Endodermal cell (in vitro differentiated cells): ENCODE measurements around the gene GATAD2B. TPM values are rescaled to one million over a fixed set of nuclear protein-coding genes. Genes with fewer than 3 reads are reported as not detected.
A peak's percentile ranks its signal among the peaks of the same experiment; 100 is the strongest.

ENCODE experiments used
- DNase-seq: peaks from one replicate; pipeline ENCODE4 v3.0.0-alpha.2; 2017
- H3K27ac ChIP-seq: 2 replicates; pipeline ENCODE4 v1.5.1; 2013; ENCODE audit warnings: mild to moderate bottlenecking, low read depth, low read length, moderate library complexity
- H3K27me3 ChIP-seq: 2 replicates; pipeline ENCODE4 v1.6.1; 2013; ENCODE audit warnings: mild to moderate bottlenecking, low read length, moderate library complexity; ENCODE audit not compliant: insufficient read depth, control insufficient read depth, poor library complexity, severe bottlenecking
- H3K36me3 ChIP-seq: 2 replicates; pipeline ENCODE4 v1.7.0; 2013; ENCODE audit warnings: mild to moderate bottlenecking, low read length, moderate library complexity; ENCODE audit not compliant: control insufficient read depth, insufficient read depth
- H3K4me1 ChIP-seq: one replicate; pipeline ENCODE4 v1.7.0; 2013; ENCODE audit warnings: low read length; ENCODE audit not compliant: control insufficient read depth, insufficient read depth
- H3K4me3 ChIP-seq: 2 replicates; pipeline ENCODE4 v1.5.1; 2013; ENCODE audit warnings: mild to moderate bottlenecking, low read length, moderate library complexity
- H3K9ac ChIP-seq: 2 replicates; pipeline ENCODE4 v1.6.1; 2013; ENCODE audit warnings: mild to moderate bottlenecking, low read length, moderate library complexity; ENCODE audit not compliant: poor library complexity, severe bottlenecking; ENCODE audit errors: extremely low read depth
- H3K9me3 ChIP-seq: 2 replicates; pipeline ENCODE4 v1.6.1; 2013; ENCODE audit warnings: mild to moderate bottlenecking, low read length, moderate library complexity; ENCODE audit not compliant: control insufficient read depth
- H3K27ac Mint-ChIP-seq: 2 replicates; pipeline ENCODE4 v1.8.0; 2020; ENCODE audit warnings: mixed read lengths
- H3K27me3 Mint-ChIP-seq: 2 replicates; pipeline ENCODE4 v1.8.0; 2021; ENCODE audit warnings: mild to moderate bottlenecking, mixed read lengths; ENCODE audit not compliant: insufficient read depth
- H3K36me3 Mint-ChIP-seq: 2 replicates; pipeline ENCODE4 v1.8.0; 2020; ENCODE audit warnings: low read depth, mixed read lengths
- H3K4me1 Mint-ChIP-seq: 2 replicates; pipeline ENCODE4 v1.8.0; 2020; ENCODE audit warnings: mixed read lengths
- H3K4me3 Mint-ChIP-seq: 2 replicates; pipeline ENCODE4 v1.8.0; 2020; ENCODE audit warnings: mild to moderate bottlenecking, moderate library complexity, mixed read lengths
- H3K9me3 Mint-ChIP-seq: 2 replicates; pipeline ENCODE4 v1.8.0; 2020; ENCODE audit warnings: mild to moderate bottlenecking, mixed read lengths
- CTCF ChIP-seq: fragments of 200-600 bp; sonication (generic); conservative IDR thresholded peaks from 2 replicates; pipeline ENCODE4 v1.5.0; 2021; ENCODE audit warnings: antibody characterized with exemption, mild to moderate bottlenecking
- WGBS, 2 experiments: methylation state at CpG; one replicate each; pipeline versions ENCODE4 v1.1.5 to v1.1.7; 2013; ENCODE audit warnings: missing lambda C conversion rate in 2 of 2, mixed read lengths in 1 of 2; ENCODE audit not compliant: insufficient coverage in 1 of 2, insufficient read length in 1 of 2; 5-methylcytosine and 5-hydroxymethylcytosine counted together
- total RNA-seq, 2 donors: library from RNA; stranded (reverse); fragmentation: NEBNext Ultra II Directional in 1 of 2; extraction: Animal tissue kit (Norgen Biotek cat#: 25700) in 1 of 2; gene quantifications; 2 replicates in 1 of 2; 3 replicates in 1 of 2; pipeline ENCODE4 v1.2.1, GENCODE V29; 2021

Gene GATAD2B
- total RNA-seq, 2 donors from 2014 or later: 45.2 to 51.2 TPM

DNA sequence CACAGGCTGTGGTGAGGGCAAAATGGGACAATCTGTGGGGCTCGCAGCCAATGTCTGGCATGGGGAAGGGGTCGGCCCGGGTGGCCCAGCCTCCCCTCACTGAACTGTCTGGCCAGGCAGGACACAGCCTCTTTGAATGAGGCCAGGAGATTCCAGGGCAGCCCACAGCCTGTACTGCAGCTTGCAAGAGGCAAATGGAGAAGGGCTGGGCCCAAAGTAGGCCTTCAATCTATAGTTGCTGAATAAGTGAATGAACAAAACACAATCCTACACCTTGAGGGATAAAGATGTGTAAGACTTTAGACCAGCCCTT lies 124.3 kb downstream of the GATAD2B start:
- no peaks in the 10 kb centered on the region for H3K9me3 ChIP-seq
- no peak overlapping the region for H3K4me3 Mint-ChIP-seq
- 94 to 100% methylated on average over 1 to 3 of the region's 3 CpGs for WGBS, 2 experiments
- no peak for DNase-seq
- H3K9me3 Mint-ChIP-seq: no peaks in the 10 kb centered on the region
- no peak overlapping the region for H3K9ac ChIP-seq
- H3K4me1 ChIP-seq: no peaks in the 10 kb centered on the region
- peaks cover 6% of the 10 kb centered on the region for H3K36me3 Mint-ChIP-seq
- H3K4me3 ChIP-seq: no peak overlapping the region
- peak overlapping the region; percentile 49 for H3K27ac Mint-ChIP-seq
- H3K27me3 ChIP-seq: no peaks in the 10 kb centered on the region
- H3K27me3 Mint-ChIP-seq: no peaks in the 10 kb centered on the region
- peaks cover 10% of the 10 kb centered on the region for H3K36me3 ChIP-seq
- no peak overlapping the region for H3K27ac ChIP-seq
- TF ChIP-seq CTCF: no peak
- H3K4me1 Mint-ChIP-seq: peaks cover 6% of the 10 kb centered on the region

DNA sequence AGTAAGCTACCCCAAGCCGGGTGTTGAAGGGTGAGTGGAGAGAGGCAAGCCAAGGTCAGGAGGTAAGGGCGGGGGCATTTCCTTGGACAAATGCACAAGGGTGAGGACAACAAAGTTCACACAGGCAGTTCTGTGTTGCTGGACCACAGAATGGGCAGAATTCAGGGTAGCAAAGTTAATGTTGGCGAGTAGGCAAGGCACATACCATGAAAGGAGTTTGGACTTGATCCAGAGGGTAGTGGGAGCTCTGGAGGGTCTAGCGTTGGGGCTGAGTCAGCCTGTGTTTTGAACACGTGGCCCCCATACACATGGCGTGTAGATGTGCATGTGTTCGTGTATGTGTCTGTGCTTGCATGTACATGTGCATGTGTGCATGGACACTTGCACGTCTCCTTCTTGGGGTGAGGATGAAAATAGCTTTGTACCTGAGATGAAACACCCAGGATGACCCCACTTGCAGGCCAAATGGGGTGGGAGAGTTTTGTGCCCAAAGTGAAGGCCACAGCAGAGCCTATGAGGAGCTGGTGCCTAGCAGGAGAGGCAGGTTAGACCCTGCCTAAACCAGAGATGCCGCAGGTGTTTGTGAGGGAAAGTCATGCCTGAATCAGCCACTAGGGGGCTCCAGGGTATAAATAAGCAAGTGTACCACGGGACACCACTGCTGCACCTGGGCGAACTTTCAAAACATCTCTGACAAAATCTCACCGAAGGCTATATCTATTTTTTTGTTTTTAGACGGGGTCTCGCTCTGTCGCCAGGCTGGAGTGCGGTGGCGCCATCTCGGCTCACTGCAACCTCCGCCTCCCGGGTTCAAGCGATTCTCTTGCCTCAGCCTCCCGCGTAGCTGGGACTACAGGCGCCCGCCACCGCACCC lies 125.7 kb downstream of the GATAD2B start:
- H3K4me1 ChIP-seq: no peaks in the 10 kb centered on the region
- no peak overlapping the region for H3K27ac ChIP-seq
- Mint-ChIP-seq H3K4me1 (peaks cover 10% of the 10 kb centered on the region), H3K27ac (no peak overlapping the region), H3K9me3 (no peaks in the 10 kb centered on the region), H3K27me3 (no peaks in the 10 kb centered on the region), H3K36me3 (no peaks in the 10 kb centered on the region), H3K4me3 (no peak overlapping the region)
- no peaks in the 10 kb centered on the region for H3K27me3 ChIP-seq
- no peak overlapping the region for H3K9ac ChIP-seq
- DNase-seq: peak; percentile 94
- peak; percentile 93 for TF ChIP-seq CTCF
- no peaks in the 10 kb centered on the region for H3K9me3 ChIP-seq
- 62 to 78% methylated on average over 9 to 26 of the region's 26 CpGs for WGBS, 2 experiments
- H3K36me3 ChIP-seq: no peaks in the 10 kb centered on the region
- H3K4me3 ChIP-seq: no peak overlapping the region

DNA sequence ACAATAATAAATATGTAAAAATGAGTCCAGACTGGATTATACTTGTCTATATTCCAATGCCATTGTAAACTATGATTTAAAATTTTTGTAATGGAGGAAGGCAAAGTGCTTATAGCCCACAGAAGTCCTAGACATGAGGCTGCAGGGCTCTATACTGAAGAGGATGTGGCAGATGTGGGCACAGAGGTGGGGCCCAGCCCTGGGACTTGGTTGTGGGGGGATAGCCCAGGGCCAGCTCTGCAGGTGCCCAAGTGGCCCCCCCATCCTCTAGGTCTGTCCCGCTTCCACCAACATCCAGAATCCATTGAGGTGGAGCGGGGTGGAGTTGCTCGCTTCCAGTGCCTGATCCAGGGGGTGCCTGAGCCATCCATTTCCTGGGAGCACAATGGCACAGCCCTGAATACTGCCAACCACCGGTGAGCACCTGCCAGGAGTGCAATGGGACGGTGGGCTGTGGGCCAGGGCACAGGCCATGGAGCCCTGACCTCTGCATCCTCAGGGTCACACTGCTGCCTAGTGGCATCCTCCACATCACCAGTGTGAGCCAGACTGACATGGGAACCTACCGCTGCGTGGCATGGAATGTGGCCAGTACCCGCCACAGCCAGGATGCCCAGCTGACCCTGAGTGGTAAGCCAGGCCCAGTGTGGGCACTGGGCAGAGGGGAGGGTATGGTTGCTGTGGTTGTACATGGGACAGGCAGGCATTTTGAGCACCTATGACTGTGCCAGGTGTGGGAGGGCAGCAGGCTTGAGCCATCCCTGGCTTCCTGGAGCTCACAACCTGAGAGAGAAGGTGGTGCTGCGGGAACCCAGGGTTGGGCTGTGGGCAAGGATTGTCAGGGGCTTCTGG lies 126.6 kb downstream of the GATAD2B start:
- H3K9me3 Mint-ChIP-seq: no peaks in the 10 kb centered on the region
- no peaks in the 10 kb centered on the region for H3K27me3 Mint-ChIP-seq
- H3K27ac ChIP-seq: no peak overlapping the region
- H3K4me1 ChIP-seq: no peaks in the 10 kb centered on the region
- H3K9ac ChIP-seq: no peak overlapping the region
- no peak for DNase-seq
- no peak overlapping the region for H3K4me3 Mint-ChIP-seq
- H3K4me3 ChIP-seq: no peak overlapping the region
- H3K36me3 Mint-ChIP-seq: no peaks in the 10 kb centered on the region
- no peaks in the 10 kb centered on the region for H3K9me3 ChIP-seq
- peaks cover 10% of the 10 kb centered on the region for H3K4me1 Mint-ChIP-seq
- 80 to 100% methylated on average over 6 to 9 of the region's 9 CpGs for WGBS, 2 experiments
- H3K36me3 ChIP-seq: no peaks in the 10 kb centered on the region
- H3K27ac Mint-ChIP-seq: no peak overlapping the region
- TF ChIP-seq CTCF: no peak
- H3K27me3 ChIP-seq: no peaks in the 10 kb centered on the region
